NT2/D1 (cell line): ENCODE measurements around the gene MYL9.
"Not testable (repeated sequence)": the region's sequence is repeated elsewhere in the genome, so short reads cannot be mapped to it uniquely, and the experiment has no call there.

ENCODE experiments used
- DNase-seq: peaks from one replicate; pipeline ENCODE4 v3.0.0-alpha.2; 2011; ENCODE audit warnings: low read depth, low spot score
- H3K27me3 ChIP-seq: 2 replicates; pipeline ENCODE4 v1.6.0; 2011; ENCODE audit warnings: mild to moderate bottlenecking; ENCODE audit not compliant: insufficient read length, insufficient read depth
- H3K36me3 ChIP-seq: 2 replicates; pipeline ENCODE4 v1.6.1; 2011; ENCODE audit warnings: mild to moderate bottlenecking, low read length, mixed read lengths; ENCODE audit not compliant: insufficient read depth, insufficient read length
- H3K4me1 ChIP-seq: 2 replicates; pipeline ENCODE4 v1.5.1; 2011; ENCODE audit not compliant: insufficient read depth, insufficient read length
- H3K4me3 ChIP-seq: 2 replicates; pipeline ENCODE4 v1.5.1; 2011; ENCODE audit warnings: low read depth; ENCODE audit not compliant: insufficient read length
- H3K9ac ChIP-seq: 2 replicates; pipeline ENCODE4 v1.6.0; 2011; ENCODE audit warnings: low read depth; ENCODE audit not compliant: insufficient read length
- H3K9me3 ChIP-seq: 2 replicates; pipeline ENCODE4 v1.5.1; 2011; ENCODE audit warnings: mild to moderate bottlenecking, low read length; ENCODE audit not compliant: insufficient read depth
- SUZ12 ChIP-seq: IDR thresholded peaks from 2 replicates; pipeline ENCODE4 v1.6.1; 2011; ENCODE audit not compliant: insufficient read length, insufficient read depth; ENCODE audit errors: extremely low read depth
- YY1 ChIP-seq: IDR thresholded peaks from 2 replicates; pipeline ENCODE4 v1.6.1; 2011; ENCODE audit not compliant: insufficient read length, insufficient read depth
- ZNF274 ChIP-seq: IDR thresholded peaks from 2 replicates; pipeline ENCODE4 v1.6.1; 2011; ENCODE audit warnings: mild to moderate bottlenecking, low read depth, low read length

Gene MYL9

GRCh38 chr20:36562724-36563123, 21.4 kb downstream of the MYL9 start:
- no peaks in the 10 kb centered on the region for H3K27me3 ChIP-seq
- no peaks in the 10 kb centered on the region for H3K36me3 ChIP-seq
- no peak overlapping the region for H3K4me3 ChIP-seq
- H3K9me3 ChIP-seq: peaks cover 12% of the 10 kb centered on the region; the same call in 1 of the 2 replicates
- H3K9ac ChIP-seq: peak overlapping the region; percentile 8
- peaks cover 3% of the 10 kb centered on the region for H3K4me1 ChIP-seq
- DNase-seq: no peak
- TF ChIP-seq SUZ12 (no peak), YY1 (no peak), ZNF274 (no peak)

DNA sequence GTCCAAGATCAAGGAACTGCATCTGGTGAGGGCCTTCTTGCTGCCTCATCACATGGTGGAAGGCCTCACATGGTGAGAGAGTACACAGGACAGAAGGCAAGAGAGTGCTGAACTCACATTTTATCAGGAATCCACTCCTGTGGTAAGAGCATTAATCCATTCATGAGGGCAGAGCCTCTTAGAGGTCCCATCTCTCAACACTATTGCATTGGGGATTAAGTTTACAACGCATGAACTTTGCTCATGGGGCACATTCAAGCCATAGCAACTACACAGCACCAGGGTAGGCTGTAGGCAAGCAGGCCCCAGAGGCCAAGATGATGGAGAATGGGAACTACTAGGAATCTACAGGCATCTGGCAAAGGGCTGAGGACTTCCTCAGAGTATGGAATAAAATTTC, 22.1 kb downstream of the MYL9 start:
- Histone ChIP-seq H3K4me3 (no peak overlapping the region), H3K9me3 (peaks cover 12% of the 10 kb centered on the region; the same call in 1 of the 2 replicates), H3K36me3 (no peaks in the 10 kb centered on the region), H3K27me3 (no peaks in the 10 kb centered on the region), H3K9ac (no peak overlapping the region), H3K4me1 (peaks cover 3% of the 10 kb centered on the region)
- DNase-seq: no peak
- TF ChIP-seq YY1: no peak
- no peak for TF ChIP-seq ZNF274

GRCh38 chr20:36564078-36564725, 22.9 kb downstream of the MYL9 start:
- DNase-seq, H3K36me3 ChIP-seq, H3K27me3 ChIP-seq, H3K4me1 ChIP-seq, H3K4me3 ChIP-seq, H3K9ac ChIP-seq: not testable (repeated sequence)
- H3K9me3 ChIP-seq: peaks cover 12% of the 10 kb centered on the region; the same call in 1 of the 2 replicates

- not testable (repeated sequence) for H3K9ac ChIP-seq, H3K4me1 ChIP-seq, H3K4me3 ChIP-seq, H3K27me3 ChIP-seq, DNase-seq, H3K36me3 ChIP-seq
- peaks cover 12% of the 10 kb centered on the region; the same call in 1 of the 2 replicates for H3K9me3 ChIP-seq
These were observed 23.4 kb downstream of the MYL9 start for GRCh38 chr20:36564726-36565121.

DNA sequence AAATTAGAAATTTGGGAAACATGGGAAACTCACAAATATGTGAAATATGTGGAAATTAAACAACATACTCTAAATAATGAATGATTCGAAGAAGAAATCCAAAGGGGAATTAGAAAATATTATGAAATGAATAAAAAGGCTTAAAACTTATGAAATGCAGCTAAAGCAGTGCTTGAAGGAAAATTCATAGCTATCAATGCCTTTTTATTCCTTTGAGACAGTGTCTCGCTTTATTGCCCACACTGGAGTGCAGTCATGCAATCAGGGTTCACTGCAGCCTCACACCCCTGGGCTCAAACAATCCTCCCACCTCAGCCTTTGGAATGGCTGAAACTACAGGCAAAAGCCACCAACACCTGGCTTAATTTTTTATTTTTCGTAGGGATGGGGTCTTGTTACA, 24.2 kb downstream of the MYL9 start:
- Histone ChIP-seq H3K4me1 (peaks cover 8% of the 10 kb centered on the region), H3K9me3 (peaks cover 12% of the 10 kb centered on the region; the same call in 1 of the 2 replicates), H3K27me3 (no peaks in the 10 kb centered on the region), H3K4me3 (no peak overlapping the region), H3K36me3 (no peaks in the 10 kb centered on the region), H3K9ac (no peak overlapping the region)
- TF ChIP-seq YY1: no peak
- TF ChIP-seq ZNF274: no peak
- no peak for TF ChIP-seq SUZ12
- DNase-seq: no peak

GRCh38 chr20:36569847-36570429, 28.6 kb downstream of the MYL9 start:
- no peak for DNase-seq
- no peak for TF ChIP-seq SUZ12
- no peak for TF ChIP-seq ZNF274

GRCh38 chr20:36571564-36572504, 30.5 kb downstream of the MYL9 start:
- Histone ChIP-seq H3K9me3 (no peaks in the 10 kb centered on the region), H3K9ac (peak overlapping the region; percentile 99), H3K36me3 (peaks cover 4% of the 10 kb centered on the region), H3K4me1 (peaks cover 13% of the 10 kb centered on the region), H3K4me3 (peak overlapping the region; percentile 96), H3K27me3 (no peaks in the 10 kb centered on the region)
- TF ChIP-seq YY1 (peak; percentile 30), SUZ12 (no peak)
- DNase-seq: peak; percentile 87

More at GRCh38 chr20:36569847-36570429, 28.6 kb downstream of the MYL9 start:
- H3K27me3 ChIP-seq: no peaks in the 10 kb centered on the region
- no peak overlapping the region for H3K9ac ChIP-seq
- H3K36me3 ChIP-seq: no peaks in the 10 kb centered on the region
- H3K4me1 ChIP-seq: peaks cover 9% of the 10 kb centered on the region
- peaks cover 9% of the 10 kb centered on the region; the same call in 1 of the 2 replicates for H3K9me3 ChIP-seq
- no peak overlapping the region for H3K4me3 ChIP-seq
